Left cardiac atrium (tissue), 4 donors: ENCODE results near the gene BPNT1. TPM values are rescaled to one million over a fixed set of nuclear protein-coding genes. Genes with fewer than 3 reads are reported as not detected.

ENCODE experiments used
- ATAC-seq, 2 donors: fragments of 200-7000 bp; cut with Tn5 transposase; one replicate each; pipeline ENCODE4 v1.9.1; 2020; ENCODE audit warnings: mild to moderate bottlenecking in 2 of 2, moderate library complexity in 2 of 2
- DNase-seq: peaks from one replicate; pipeline ENCODE4 v3.0.0-alpha.2; 2020
- intact Hi-C, 2 donors: fragments of 100-400 bp; cut with DNase I; formaldehyde crosslinking; loops; one replicate each; pipeline versions ENCODE4 v1.14.1 to v1.15.1; 2022 to 2023
- microRNA-seq, 2 donors: library from miRNA; unstranded; fragments of <30 nt; microRNA quantifications; one replicate each; pipeline ENCODE4 v1.2.0, GENCODE V29; 2020
- total RNA-seq, 2 donors: library from RNA; stranded (reverse); fragmentation: NEBNext Ultra II Directional; extraction: Animal tissue kit (Norgen Biotek cat#: 25700); gene quantifications; one replicate each; pipeline ENCODE4 v1.2.1, GENCODE V29; 2021
- donor health status: DM: no; HTN: yes; CAD: no.
- donor health status: DM: no; HTN: yes; CAD: no; lungs with severe emphysema.
- donor health status: DM: yes; HTN: yes; CAD: no.
- donor health status: Dilated cardiomyopathy.

Gene BPNT1
- total RNA-seq, 2 donors from 2014 or later: 13.9 to 15.1 TPM

GRCh38 chr1:220031287-220031686, 58.3 kb downstream of the BPNT1 start:
- ATAC-seq (no peak), DNase-seq (no peak)
- intact Hi-C loops: no loop called here

- DNase-seq: no peak
- intact Hi-C loops: no loop called here
- no peak for ATAC-seq
Observed at GRCh38 chr1:220028346-220028895, 61.2 kb downstream of the BPNT1 start.

DNA sequence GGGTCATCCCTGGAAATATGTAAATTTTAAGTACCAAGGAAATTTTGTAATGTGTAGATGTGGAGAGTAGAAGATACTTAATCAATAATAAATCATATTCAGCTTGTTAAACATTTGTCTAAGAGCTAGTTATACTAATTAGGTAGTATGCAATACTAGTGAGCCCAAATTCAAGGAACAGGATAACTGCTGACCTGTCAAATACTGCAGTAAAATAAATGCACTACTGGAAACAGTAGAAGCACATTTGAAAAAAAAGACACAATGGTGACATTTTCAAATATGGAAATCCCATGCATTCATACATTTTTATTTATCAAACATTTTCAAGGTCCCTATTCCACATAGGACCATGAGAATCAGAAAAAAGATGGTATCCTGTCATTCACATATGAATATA, 70.5 kb downstream of the BPNT1 start:
- intact Hi-C loops: no loop called here
- DNase-seq (no peak), ATAC-seq (no peak)

GRCh38 chr1:220013497-220013896, 76.1 kb downstream of the BPNT1 start:
- ATAC-seq (peak in 1 of 2 donors; percentile 91), DNase-seq (no peak)
- intact Hi-C loops: no loop called here

DNA sequence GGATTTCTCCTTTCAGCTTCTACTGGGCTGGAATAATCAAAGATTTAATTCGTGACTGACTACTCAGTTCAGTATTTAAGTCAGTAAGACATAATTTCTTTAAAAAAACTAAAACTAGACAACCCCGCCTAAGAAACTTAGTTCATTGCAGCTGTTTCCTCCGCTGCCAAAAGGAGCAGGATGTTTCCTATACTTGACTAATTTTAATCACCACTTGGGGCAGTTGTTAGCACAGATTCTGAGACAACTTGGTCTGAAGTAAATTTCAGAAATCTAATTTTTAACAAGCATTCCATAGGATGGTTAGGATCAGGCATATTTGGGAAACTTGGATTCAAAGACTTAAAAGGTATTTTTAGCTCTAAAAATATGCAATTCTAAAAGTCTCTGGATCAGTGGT, 77.3 kb downstream of the BPNT1 start:
- intact Hi-C loops: no loop called here
- DNase-seq (no peak), ATAC-seq (peak in 1 of 2 donors; percentile 70)

DNA sequence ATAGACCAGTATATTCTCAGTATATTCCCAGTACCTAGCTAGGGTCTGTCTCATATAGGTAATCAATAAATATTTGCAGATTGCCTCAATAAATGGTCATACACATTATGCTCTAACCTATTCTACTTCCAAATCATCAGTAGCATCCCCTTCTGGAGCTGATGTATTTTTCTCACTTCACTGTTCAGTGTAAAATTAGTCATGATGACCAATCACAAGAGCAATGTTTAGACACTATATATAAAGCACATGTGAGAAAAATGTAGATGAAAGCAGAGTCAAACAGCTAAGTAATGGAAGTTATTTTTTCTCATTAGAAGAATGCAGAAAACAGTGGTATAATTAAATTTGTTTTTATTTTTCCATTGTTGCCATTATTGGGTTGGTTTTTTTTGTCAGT, 78.0 kb downstream of the BPNT1 start:
- ATAC-seq: no peak
- DNase-seq: no peak
- intact Hi-C loops: no loop called here

Small RNA genes lying within 50 kb of the gene (microRNA-seq; reads per million reads assigned to microRNA genes)
- 0.40 to 2.2 reads per million in 2 donors for gene MIR194-1
- 1.0 to 6.3 reads per million in 2 donors for gene MIR215

Other genes with a start within 250 kb of the BPNT1 start
- gene SLC30A10, start 161.2 kb downstream of the BPNT1 start, total RNA-seq: not detected
- 10 to 100 TPM; 63.0 to 72.5 TPM for gene EPRS1, start 43.3 kb downstream of the BPNT1 start, total RNA-seq
- gene IARS2, start 4.3 kb upstream of the BPNT1 start, total RNA-seq: 10 to 100 TPM; 58.7 to 64.0 TPM
- 10 to 100 TPM; 22.2 to 30.1 TPM for gene RAB3GAP2, start 182.7 kb upstream of the BPNT1 start, total RNA-seq